CD14-positive monocyte (primary cell): ENCODE results near the gene MEI4. TPM values are rescaled to one million over a fixed set of nuclear protein-coding genes. Genes with fewer than 3 reads are reported as not detected.

Experiments
- DNase-seq, 3 donors: peaks; one replicate each; pipeline ENCODE4 v3.0.0-alpha.2; 2011 to 2022
- H2AFZ ChIP-seq: 2 replicates; pipeline ENCODE4 v1.6.0; 2012; ENCODE audit warnings: mild to moderate bottlenecking, low read depth, low read length, inconsistent platforms; ENCODE audit not compliant: insufficient read depth, poor library complexity, severe bottlenecking
- H3K27ac ChIP-seq, 2 donors: 1 replicate in 1 of 2; 2 replicates in 1 of 2; pipeline ENCODE4 v1.5.1; 2012 to 2013; ENCODE audit warnings: low read length in 2 of 2, control low read depth in 1 of 2, inconsistent platforms in 1 of 2, low read depth in 1 of 2, mild to moderate bottlenecking in 1 of 2
- H3K27me3 ChIP-seq, 2 donors: one replicate each; pipeline versions ENCODE4 v1.6.0 to v1.6.1; 2011 to 2013; ENCODE audit warnings: low read length in 2 of 2; ENCODE audit not compliant: control insufficient read depth in 2 of 2, insufficient read depth in 2 of 2
- H3K36me3 ChIP-seq, 2 donors: replicated peaks in 1 of 2; 1 replicate in 1 of 2; 2 replicates in 1 of 2; pipeline versions ENCODE4 v1.5.1 to v1.6.1; 2012 to 2013; ENCODE audit warnings: low read length in 2 of 2, control low read depth in 1 of 2, inconsistent platforms in 1 of 2, mild to moderate bottlenecking in 1 of 2; ENCODE audit not compliant: insufficient read depth in 2 of 2, control insufficient read depth in 1 of 2
- H3K4me1 ChIP-seq, 2 donors: 1 replicate in 1 of 2; 2 replicates in 1 of 2; pipeline versions ENCODE4 v1.5.1 to v1.6.1; 2012 to 2013; ENCODE audit warnings: low read length in 2 of 2, control low read depth in 1 of 2, inconsistent platforms in 1 of 2, mild to moderate bottlenecking in 1 of 2, moderate library complexity in 1 of 2; ENCODE audit not compliant: insufficient read depth in 2 of 2, control insufficient read depth in 1 of 2
- H3K4me2 ChIP-seq: replicated peaks from 2 replicates; pipeline ENCODE3; 2012; ENCODE audit warnings: low read length, moderate library complexity, mild to moderate bottlenecking; ENCODE audit not compliant: poor library complexity, severe bottlenecking; ENCODE audit errors: extremely low read depth
- H3K4me3 ChIP-seq, 3 experiments: fragments of 200-600 bp in 1 of 3; sonication (generic) in 1 of 3; replicated peaks in 1 of 3; 1 replicate in 2 of 3; 2 replicates in 1 of 3; pipeline ENCODE4 v1.5.1; 2011 to 2013; ENCODE audit warnings: low read length in 3 of 3, mild to moderate bottlenecking in 3 of 3, control low read depth in 2 of 3, low read depth in 2 of 3, inconsistent platforms in 1 of 3, moderate library complexity in 1 of 3
- H3K79me2 ChIP-seq: 2 replicates; pipeline ENCODE4 v1.6.0; 2012; ENCODE audit warnings: mild to moderate bottlenecking, control low read depth, inconsistent platforms, low read length, moderate library complexity; ENCODE audit not compliant: insufficient read depth
- H3K9ac ChIP-seq: 2 replicates; pipeline ENCODE4 v1.6.0; 2017; ENCODE audit warnings: low read length, mild to moderate bottlenecking; ENCODE audit not compliant: insufficient read depth, poor library complexity, severe bottlenecking
- H3K9me3 ChIP-seq, 2 donors: replicated peaks in 1 of 2; 1 replicate in 1 of 2; 2 replicates in 1 of 2; pipeline versions ENCODE4 v1.5.1 to v1.6.1; 2012 to 2013; ENCODE audit warnings: low read length in 2 of 2, control low read depth in 1 of 2; ENCODE audit not compliant: control insufficient read depth in 1 of 2, insufficient read depth in 1 of 2
- H4K20me1 ChIP-seq: 2 replicates; pipeline ENCODE4 v1.6.0; 2012; ENCODE audit warnings: mild to moderate bottlenecking, low read length, control low read depth, moderate library complexity; ENCODE audit not compliant: insufficient read depth
- H3K27ac Mint-ChIP-seq, 7 donors: one replicate each; pipeline ENCODE4 v1.8.0; 2020; ENCODE audit warnings: mild to moderate bottlenecking in 7 of 7, mixed read lengths in 7 of 7, moderate library complexity in 6 of 7, inconsistent platforms in 2 of 7
- H3K27me3 Mint-ChIP-seq, 3 donors: one replicate each; pipeline ENCODE4 v1.8.0; 2021 to 2022; ENCODE audit warnings: low read depth in 3 of 3, mild to moderate bottlenecking in 3 of 3, mixed read lengths in 3 of 3, moderate library complexity in 3 of 3, inconsistent platforms in 1 of 3
- H3K36me3 Mint-ChIP-seq, 2 donors: one replicate each; pipeline ENCODE4 v1.8.0; 2020; ENCODE audit warnings: mixed read lengths in 2 of 2, inconsistent platforms in 1 of 2, mild to moderate bottlenecking in 1 of 2
- H3K4me1 Mint-ChIP-seq: one replicate; pipeline ENCODE4 v1.8.0; 2020; ENCODE audit warnings: mild to moderate bottlenecking, mixed read lengths
- H3K4me3 Mint-ChIP-seq, 2 donors: one replicate each; pipeline ENCODE4 v1.8.0; 2020; ENCODE audit warnings: mild to moderate bottlenecking in 2 of 2, mixed read lengths in 2 of 2, moderate library complexity in 1 of 2
- H3K9me3 Mint-ChIP-seq, 7 donors: one replicate each; pipeline ENCODE4 v1.8.0; 2020 to 2022; ENCODE audit warnings: mixed read lengths in 7 of 7, mild to moderate bottlenecking in 6 of 7, moderate library complexity in 6 of 7, inconsistent platforms in 2 of 7
- CTCF ChIP-seq: fragments of 200-600 bp; IDR thresholded peaks from one replicate; pipeline ENCODE4 v1.8.0; 2022; ENCODE audit warnings: antibody characterized with exemption, mild to moderate bottlenecking
- WGBS: methylation state at CpG from one replicate; pipeline ENCODE4 v1.1.5; 2013; ENCODE audit warnings: missing lambda C conversion rate; ENCODE audit not compliant: insufficient coverage; 5-methylcytosine and 5-hydroxymethylcytosine counted together
- intact Hi-C, 2 donors: fragments of 100-400 bp; cut with micrococcal nuclease; formaldehyde crosslinking; loops; one replicate each; pipeline versions ENCODE4 v1.15.0 to v1.15.1; 2023
- polyA plus RNA-seq, 3 donors: library from polyadenylated mRNA; depleted of rRNA in 1 of 3; unstranded in 2 of 3; stranded (reverse) in 1 of 3; fragments of 300-500 nt in 2 of 3; fragments of >200 nt in 1 of 3; fragmentation: Illumina TruSeq in 2 of 3; gene quantifications; 1 replicate in 2 of 3; 2 replicates in 1 of 3; pipeline ENCODE4 v1.2.3, GENCODE V29; 2012 to 2021

Gene MEI4
- polyA plus RNA-seq, 3 donors: not detected

DNA sequence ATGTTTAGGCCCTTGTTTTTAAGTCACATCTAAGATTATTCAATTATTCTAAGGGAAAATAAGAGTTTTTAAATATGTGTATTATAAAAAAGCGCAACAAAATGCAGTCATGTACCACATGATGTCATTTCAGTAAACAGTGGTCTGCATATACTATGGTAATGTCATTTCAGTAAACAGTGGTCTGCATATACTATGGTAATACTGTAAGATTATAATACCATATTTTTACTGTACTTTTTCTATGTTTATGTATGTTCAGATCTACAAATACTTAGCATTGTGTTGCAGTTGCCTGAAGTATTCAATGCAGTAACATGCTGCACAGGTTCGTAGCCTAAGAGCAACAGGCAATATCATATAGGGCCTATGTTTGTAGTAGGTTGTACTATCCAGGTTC, 21.4 kb downstream of the MEI4 start:
- TF ChIP-seq CTCF: no peak
- H3K9me3 ChIP-seq: no peaks in the 10 kb centered on the region
- H3K4me3 Mint-ChIP-seq: no peak overlapping the region
- no peak overlapping the region for H3K4me3 ChIP-seq
- no CpG with 5 or more reads among the region's 2 CpGs for WGBS
- no peaks in the 10 kb centered on the region for H3K4me1 ChIP-seq
- peaks cover 0 to 3% (median 2%) of the 10 kb centered on the region in 7 donors for H3K9me3 Mint-ChIP-seq
- no peak overlapping the region for H2AFZ ChIP-seq
- no peak overlapping the region for H3K27ac Mint-ChIP-seq
- DNase-seq: no peak
- intact Hi-C loops: no loop called here
- no peak overlapping the region for H3K9ac ChIP-seq
- H3K4me1 Mint-ChIP-seq: no peaks in the 10 kb centered on the region
- no peaks in the 10 kb centered on the region for H3K27me3 Mint-ChIP-seq
- no peaks in the 10 kb centered on the region for H3K36me3 Mint-ChIP-seq
- H4K20me1 ChIP-seq: no peaks in the 10 kb centered on the region
- H3K79me2 ChIP-seq: no peaks in the 10 kb centered on the region
- H3K27me3 ChIP-seq: no peaks in the 10 kb centered on the region
- H3K27ac ChIP-seq: no peak overlapping the region
- H3K36me3 ChIP-seq: no peaks in the 10 kb centered on the region
- H3K4me2 ChIP-seq: no peak overlapping the region

DNA sequence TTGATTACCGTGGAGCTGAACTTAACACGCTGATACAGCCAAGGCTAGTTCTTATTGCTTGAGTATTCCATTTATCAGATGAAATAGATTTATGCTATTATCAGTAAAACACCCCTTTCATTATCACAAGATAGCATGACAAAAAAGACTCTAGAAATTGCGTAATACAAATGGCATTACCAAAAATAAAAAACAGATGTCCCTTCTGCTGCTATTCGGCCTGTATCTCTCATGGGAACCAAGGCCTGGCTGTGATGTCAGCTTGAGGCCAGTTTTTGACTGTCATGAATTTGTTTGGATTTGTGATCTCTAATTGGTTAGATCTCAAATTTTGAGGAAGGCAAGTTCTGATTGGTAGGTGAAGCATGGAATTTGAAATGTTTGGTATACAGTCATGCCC, 25.2 kb downstream of the MEI4 start:
- Mint-ChIP-seq H3K4me3 (no peak overlapping the region), H3K27ac (no peak overlapping the region), H3K4me1 (no peaks in the 10 kb centered on the region), H3K27me3 (peaks cover 0 to 3% (median 0%) of the 10 kb centered on the region in 3 donors), H3K36me3 (no peaks in the 10 kb centered on the region), H3K9me3 (peaks cover 0 to 7% (median 3%) of the 10 kb centered on the region in 7 donors)
- intact Hi-C loops: no loop called here
- no peak overlapping the region for H3K9ac ChIP-seq
- H3K27ac ChIP-seq: no peak overlapping the region
- DNase-seq: no peak
- peaks cover 0 to 6% of the 10 kb centered on the region in 2 donors for H3K9me3 ChIP-seq
- no peaks in the 10 kb centered on the region for H3K79me2 ChIP-seq
- no peak for TF ChIP-seq CTCF
- H2AFZ ChIP-seq: no peak overlapping the region
- H3K4me3 ChIP-seq: no peak overlapping the region
- H4K20me1 ChIP-seq: no peaks in the 10 kb centered on the region
- WGBS: 83% methylated on average over 1 of the region's 4 CpGs
- H3K4me2 ChIP-seq: no peak overlapping the region
- no peaks in the 10 kb centered on the region for H3K27me3 ChIP-seq
- no peaks in the 10 kb centered on the region for H3K36me3 ChIP-seq
- H3K4me1 ChIP-seq: no peaks in the 10 kb centered on the region
